Subcutaneous abdominal adipose tissue (tissue), 5 donors: Measurements from ENCODE around the gene CDKN2D.

Experiments used
- H3K27ac ChIP-seq: one replicate; pipeline ENCODE4 v1.7.0; 2013; ENCODE audit warnings: low read depth, mild to moderate bottlenecking, inconsistent platforms, low read length, moderate library complexity
- H3K27me3 ChIP-seq, 5 donors: one replicate each; pipeline ENCODE4 v1.7.0; 2013; ENCODE audit warnings: low read length in 5 of 5, inconsistent platforms in 1 of 5; ENCODE audit not compliant: control insufficient read depth in 5 of 5, insufficient read depth in 4 of 5
- H3K36me3 ChIP-seq, 5 donors: one replicate each; pipeline ENCODE4 v1.7.0; 2013; ENCODE audit warnings: low read length in 5 of 5; ENCODE audit not compliant: control insufficient read depth in 5 of 5, insufficient read depth in 5 of 5
- H3K4me1 ChIP-seq, 5 donors: one replicate each; pipeline ENCODE4 v1.7.0; 2013; ENCODE audit warnings: low read length in 5 of 5, mild to moderate bottlenecking in 3 of 5, moderate library complexity in 1 of 5; ENCODE audit not compliant: control insufficient read depth in 5 of 5, insufficient read depth in 5 of 5
- H3K4me3 ChIP-seq, 5 donors: one replicate each; pipeline ENCODE4 v1.7.0; 2013; ENCODE audit warnings: low read length in 5 of 5, low read depth in 1 of 5
- H3K9ac ChIP-seq, 5 donors: one replicate each; pipeline ENCODE4 v1.7.0; 2013; ENCODE audit warnings: low read length in 5 of 5, mild to moderate bottlenecking in 4 of 5, moderate library complexity in 3 of 5
- H3K9me3 ChIP-seq, 5 donors: one replicate each; pipeline ENCODE4 v1.7.0; 2013; ENCODE audit warnings: low read length in 5 of 5; ENCODE audit not compliant: control insufficient read depth in 5 of 5
- donor health status: healthy.
- donor health status: healthy.
- donor health status: healthy.
- donor health status: healthy.
- donor health status: healthy.

CDKN2D gene

GRCh38 chr19:10566408-10566657 lies 2.4 kb downstream of the CDKN2D start:
- H3K27ac ChIP-seq: peak overlapping the region; percentile 75
- peak overlapping the region; percentile 65 to 93 (median 73) for H3K4me3 ChIP-seq
- H3K9ac ChIP-seq: peak overlapping the region in 3 of 5 donors; percentile 30 to 63 (median 48)
- H3K27me3 ChIP-seq: no peaks in the 10 kb centered on the region
- peaks cover 0 to 3% (median 0%) of the 10 kb centered on the region in 5 donors for H3K36me3 ChIP-seq
- H3K4me1 ChIP-seq: peaks cover 5 to 41% (median 40%) of the 10 kb centered on the region in 5 donors
- no peaks in the 10 kb centered on the region for H3K9me3 ChIP-seq

GRCh38 chr19:10565567-10566407 lies 3.0 kb downstream of the CDKN2D start, which contains the start of gene KRI1:
KRI1 (minus strand) TSS chr19:10566010; CDS start chr19:10565999, 11 bp downstream.
- H3K27me3 ChIP-seq: no peaks in the 10 kb centered on the region
- H3K9ac ChIP-seq: peak within 1 kb of the TSS in 4 of 5 donors; percentile 83 to 89 (median 86)
- H3K4me1 ChIP-seq: peaks cover 5 to 41% (median 40%) of the 10 kb centered on the region in 5 donors
- H3K36me3 ChIP-seq: peaks cover 0 to 8% (median 5%) of the 10 kb centered on the region in 5 donors
- no peaks in the 10 kb centered on the region for H3K9me3 ChIP-seq
- H3K27ac ChIP-seq: peak within 1 kb of the TSS; percentile 75
- peak within 1 kb of the TSS; percentile 72 to 93 (median 83) for H3K4me3 ChIP-seq

GRCh38 chr19:10565028-10565566 lies 3.7 kb downstream of the CDKN2D start:
- H3K4me3 ChIP-seq: peak overlapping the region; percentile 70 to 93 (median 83)
- H3K9ac ChIP-seq: peak overlapping the region in 4 of 5 donors; percentile 83 to 89 (median 86)
- no peaks in the 10 kb centered on the region for H3K27me3 ChIP-seq
- peak overlapping the region; percentile 46 for H3K27ac ChIP-seq
- H3K9me3 ChIP-seq: no peaks in the 10 kb centered on the region
- peaks cover 0 to 15% (median 12%) of the 10 kb centered on the region in 5 donors for H3K36me3 ChIP-seq
- peaks cover 5 to 41% (median 40%) of the 10 kb centered on the region in 5 donors for H3K4me1 ChIP-seq

GRCh38 chr19:10562609-10563008 lies 6.2 kb downstream of the CDKN2D start:
- no peak overlapping the region for H3K27ac ChIP-seq
- peaks cover 5 to 26% (median 25%) of the 10 kb centered on the region in 5 donors for H3K4me1 ChIP-seq
- no peak overlapping the region for H3K9ac ChIP-seq
- no peaks in the 10 kb centered on the region for H3K9me3 ChIP-seq
- no peak overlapping the region for H3K4me3 ChIP-seq
- H3K36me3 ChIP-seq: peaks cover 0 to 34% (median 32%) of the 10 kb centered on the region in 5 donors
- H3K27me3 ChIP-seq: no peaks in the 10 kb centered on the region

- no peak overlapping the region for H3K9ac ChIP-seq
- no peaks in the 10 kb centered on the region for H3K9me3 ChIP-seq
- H3K27me3 ChIP-seq: no peaks in the 10 kb centered on the region
- H3K36me3 ChIP-seq: peaks cover 0 to 52% (median 46%) of the 10 kb centered on the region in 5 donors
- peaks cover 0 to 12% (median 8%) of the 10 kb centered on the region in 5 donors for H3K4me1 ChIP-seq
- no peak overlapping the region for H3K27ac ChIP-seq
- H3K4me3 ChIP-seq: no peak overlapping the region
Measured at GRCh38 chr19:10560154-10560553, 8.6 kb downstream of the CDKN2D start.

GRCh38 chr19:10557603-10558197 lies 11.1 kb downstream of the CDKN2D start:
- H3K27me3 ChIP-seq: no peaks in the 10 kb centered on the region
- peaks cover 0 to 7% (median 0%) of the 10 kb centered on the region in 5 donors for H3K4me1 ChIP-seq
- no peaks in the 10 kb centered on the region for H3K9me3 ChIP-seq
- no peak overlapping the region for H3K4me3 ChIP-seq
- no peak overlapping the region for H3K27ac ChIP-seq
- no peak overlapping the region for H3K9ac ChIP-seq
- peaks cover 0 to 76% (median 69%) of the 10 kb centered on the region in 5 donors for H3K36me3 ChIP-seq

- no peak overlapping the region for H3K4me3 ChIP-seq
- peaks cover 0 to 83% (median 74%) of the 10 kb centered on the region in 5 donors for H3K36me3 ChIP-seq
- peaks cover 0 to 2% (median 0%) of the 10 kb centered on the region in 5 donors for H3K9me3 ChIP-seq
- H3K9ac ChIP-seq: no peak overlapping the region
- no peaks in the 10 kb centered on the region for H3K27me3 ChIP-seq
- peaks cover 0 to 7% (median 0%) of the 10 kb centered on the region in 5 donors for H3K4me1 ChIP-seq
- no peak overlapping the region for H3K27ac ChIP-seq
Measured at GRCh38 chr19:10555610-10555973, 13.2 kb downstream of the CDKN2D start.

- peaks cover 0 to 2% (median 0%) of the 10 kb centered on the region in 5 donors for H3K9me3 ChIP-seq
- no peak overlapping the region for H3K27ac ChIP-seq
Measured at GRCh38 chr19:10554760-10555609, 13.8 kb downstream of the CDKN2D start.

GRCh38 chr19:10553943-10554381 lies 14.8 kb downstream of the CDKN2D start:
- H3K9ac ChIP-seq: no peak overlapping the region
- H3K4me3 ChIP-seq: no peak overlapping the region
- H3K9me3 ChIP-seq: peaks cover 0 to 2% (median 0%) of the 10 kb centered on the region in 5 donors
- peaks cover 0 to 83% (median 68%) of the 10 kb centered on the region in 5 donors for H3K36me3 ChIP-seq
- peaks cover 0 to 7% (median 0%) of the 10 kb centered on the region in 5 donors for H3K4me1 ChIP-seq
- no peak overlapping the region for H3K27ac ChIP-seq
- H3K27me3 ChIP-seq: no peaks in the 10 kb centered on the region

More at GRCh38 chr19:10554760-10555609, 13.8 kb downstream of the CDKN2D start:
- Histone ChIP-seq H3K9ac (no peak overlapping the region), H3K4me1 (peaks cover 0 to 7% (median 0%) of the 10 kb centered on the region in 5 donors), H3K27me3 (no peaks in the 10 kb centered on the region), H3K4me3 (no peak overlapping the region), H3K36me3 (peaks cover 0 to 83% (median 73%) of the 10 kb centered on the region in 5 donors)
